Regular cardiac myocyte (primary cell): Measurements from ENCODE around the gene EPG5. TPM values are rescaled to one million over a fixed set of nuclear protein-coding genes. Genes with fewer than 3 reads are reported as not detected.

Experiments used
- total RNA-seq: library from RNA; depleted of rRNA; stranded (reverse); fragments of >200 nt; gene quantifications from 2 replicates; pipeline ENCODE4 v1.2.3, GENCODE V29; 2014

EPG5 gene, protein sequence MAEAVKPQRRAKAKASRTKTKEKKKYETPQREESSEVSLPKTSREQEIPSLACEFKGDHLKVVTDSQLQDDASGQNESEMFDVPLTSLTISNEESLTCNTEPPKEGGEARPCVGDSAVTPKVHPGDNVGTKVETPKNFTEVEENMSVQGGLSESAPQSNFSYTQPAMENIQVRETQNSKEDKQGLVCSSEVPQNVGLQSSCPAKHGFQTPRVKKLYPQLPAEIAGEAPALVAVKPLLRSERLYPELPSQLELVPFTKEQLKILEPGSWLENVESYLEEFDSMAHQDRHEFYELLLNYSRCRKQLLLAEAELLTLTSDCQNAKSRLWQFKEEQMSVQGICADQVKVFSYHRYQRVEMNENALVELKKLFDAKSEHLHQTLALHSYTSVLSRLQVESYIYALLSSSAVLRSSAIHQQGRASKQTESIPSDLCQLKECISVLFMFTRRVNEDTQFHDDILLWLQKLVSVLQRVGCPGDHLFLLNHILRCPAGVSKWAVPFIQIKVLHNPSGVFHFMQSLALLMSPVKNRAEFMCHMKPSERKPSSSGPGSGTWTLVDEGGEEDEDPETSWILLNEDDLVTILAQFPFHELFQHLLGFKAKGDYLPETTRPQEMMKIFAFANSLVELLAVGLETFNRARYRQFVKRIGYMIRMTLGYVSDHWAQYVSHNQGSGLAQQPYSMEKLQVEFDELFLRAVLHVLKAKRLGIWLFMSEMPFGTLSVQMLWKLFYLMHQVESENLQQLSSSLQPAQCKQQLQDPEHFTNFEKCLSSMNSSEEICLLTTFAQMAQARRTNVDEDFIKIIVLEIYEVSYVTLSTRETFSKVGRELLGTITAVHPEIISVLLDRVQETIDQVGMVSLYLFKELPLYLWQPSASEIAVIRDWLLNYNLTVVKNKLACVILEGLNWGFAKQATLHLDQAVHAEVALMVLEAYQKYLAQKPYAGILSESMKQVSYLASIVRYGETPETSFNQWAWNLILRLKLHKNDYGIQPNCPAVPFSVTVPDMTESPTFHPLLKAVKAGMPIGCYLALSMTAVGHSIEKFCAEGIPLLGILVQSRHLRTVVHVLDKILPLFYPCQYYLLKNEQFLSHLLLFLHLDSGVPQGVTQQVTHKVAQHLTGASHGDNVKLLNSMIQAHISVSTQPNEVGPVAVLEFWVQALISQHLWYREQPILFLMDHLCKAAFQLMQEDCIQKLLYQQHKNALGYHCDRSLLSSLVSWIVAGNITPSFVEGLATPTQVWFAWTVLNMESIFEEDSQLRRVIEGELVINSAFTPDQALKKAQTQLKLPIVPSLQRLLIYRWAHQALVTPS (N-terminal part only)
- 58.5 and 67.4 TPM in 2 replicates for total RNA-seq

DNA sequence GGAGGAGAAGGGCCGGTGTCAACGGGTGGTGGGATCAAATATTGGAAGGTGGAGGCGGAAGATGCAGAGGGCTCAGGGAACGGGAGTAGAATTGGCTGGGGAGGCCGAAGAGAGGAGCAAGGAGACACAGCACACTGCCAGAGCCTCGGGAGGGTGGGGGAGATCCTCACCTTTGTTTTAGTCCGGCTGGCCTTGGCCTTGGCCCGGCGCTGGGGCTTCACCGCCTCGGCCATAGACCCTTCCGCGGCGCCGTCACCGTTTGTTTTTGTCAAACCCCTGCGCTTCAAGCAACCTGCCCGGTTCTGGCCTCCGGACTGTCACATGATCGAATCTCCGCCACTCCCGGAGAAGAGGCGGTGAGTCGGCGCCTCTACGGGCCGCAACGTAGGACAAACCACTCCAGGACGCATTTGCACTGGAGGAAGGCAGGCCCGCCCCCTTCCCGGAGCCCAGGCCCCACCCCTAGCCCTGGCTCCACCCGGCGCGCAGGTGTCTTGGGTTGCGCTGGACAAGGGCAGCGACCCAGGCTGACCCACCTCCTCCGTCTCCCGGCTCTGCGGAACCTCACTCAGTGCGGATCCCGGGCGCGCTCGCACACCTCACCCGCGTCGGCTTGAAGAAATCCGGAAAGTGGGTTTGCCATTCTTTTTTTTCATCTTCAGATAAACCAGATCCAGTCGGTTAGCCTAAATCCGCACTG, at the start of gene EPG5:
EPG5 (minus strand) TSS at position 323 of the 700 bp plus-strand sequence; CDS start at position 233, 90 bp downstream.

DNA sequence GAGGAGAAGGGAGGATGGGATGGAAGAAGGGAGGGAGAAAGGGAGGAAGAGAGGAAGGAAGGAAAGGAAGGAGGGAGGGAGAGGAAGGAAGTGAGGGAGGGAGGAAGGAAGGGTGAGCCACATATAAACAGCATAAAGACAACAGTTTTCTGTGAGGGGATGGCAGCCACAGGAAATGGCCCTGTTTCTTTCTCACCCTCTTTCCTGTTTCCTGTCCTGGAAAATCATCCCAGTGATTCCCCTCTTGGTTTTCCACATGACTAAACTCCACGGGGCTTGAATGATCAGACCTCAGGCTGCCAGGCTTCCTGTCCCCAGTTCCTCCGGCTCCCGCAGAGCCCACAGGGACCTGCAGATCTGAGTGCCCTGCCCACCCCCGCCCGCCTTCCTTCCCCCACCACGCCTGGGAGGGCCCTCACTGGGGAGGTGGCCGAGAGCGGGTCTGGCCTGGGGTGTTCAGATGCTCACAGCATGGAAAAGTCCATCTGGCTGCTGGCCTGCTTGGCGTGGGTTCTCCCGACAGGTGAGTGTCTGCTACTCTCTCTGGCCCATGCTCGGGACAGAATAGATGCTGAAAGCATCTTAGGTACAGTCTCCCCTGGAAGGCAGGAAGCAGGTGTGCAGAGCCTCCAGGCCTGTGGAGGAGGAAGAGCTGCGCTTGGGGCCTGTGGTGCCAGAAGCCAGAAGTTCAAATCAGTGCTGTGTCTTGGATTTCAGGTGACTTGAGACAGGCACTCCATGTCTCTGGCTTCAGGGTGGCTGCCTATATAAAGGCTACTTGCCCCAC, 141.7 kb downstream of the EPG5 start, which contains the start of gene SIGLEC15:
SIGLEC15 (plus strand) TSS at position 418 of the 787 bp plus-strand sequence; CDS start at position 472, 54 bp downstream.

Other genes with a start within 250 kb of the EPG5 start
- gene SLC14A1, start 243.1 kb downstream of the EPG5 start, total RNA-seq = 29.5 and 32.1 TPM in 2 replicates
- 1.7 and 6.3 TPM in 2 replicates for gene SIGLEC15, start 141.7 kb downstream of the EPG5 start, total RNA-seq
- 7.3 and 10.0 TPM in 2 replicates for gene PSTPIP2, start 104.9 kb upstream of the EPG5 start, total RNA-seq
- gene ATP5F1A, start 131.0 kb upstream of the EPG5 start, total RNA-seq = 620 and 900 TPM in 2 replicates
- 59.8 and 91.6 TPM in 2 replicates for gene HAUS1, start 137.1 kb upstream of the EPG5 start, total RNA-seq